Natural killer cell (primary cell): ENCODE measurements around the gene FZR1. TPM values are rescaled to one million over a fixed set of nuclear protein-coding genes. Genes with fewer than 3 reads are reported as not detected.
A peak's percentile ranks its signal among the peaks of the same experiment; 100 is the strongest.
"Not testable (repeated sequence)": the region's sequence is repeated elsewhere in the genome, so short reads cannot be mapped to it uniquely, and the experiment has no call there.

ENCODE experiments used
- ATAC-seq, 3 donors: fragments of 150-1000 bp in 2 of 3; fragments of 200-7000 bp in 1 of 3; cut with Tn5 transposase; 1 replicate in 1 of 3; 2 replicates in 2 of 3; pipeline ENCODE4 v1.10.0; 2021; ENCODE audit warnings: mild to moderate bottlenecking in 2 of 3, moderate library complexity in 2 of 3
- DNase-seq, 2 donors: peaks; one replicate each; pipeline versions ENCODE4 v3.0.0 to v3.0.0-alpha.2; 2013 to 2021; ENCODE audit warnings: mixed read lengths in 1 of 2
- H3K27ac ChIP-seq: one replicate; pipeline ENCODE4 v1.5.1; 2013; ENCODE audit warnings: mild to moderate bottlenecking, low read length
- H3K27me3 ChIP-seq: one replicate; pipeline ENCODE4 v1.6.1; 2013; ENCODE audit warnings: low read length; ENCODE audit not compliant: control insufficient read depth, insufficient read depth
- H3K36me3 ChIP-seq: one replicate; pipeline ENCODE4 v1.6.1; 2013; ENCODE audit warnings: low read length; ENCODE audit not compliant: control insufficient read depth, insufficient read depth
- H3K4me1 ChIP-seq: one replicate; pipeline ENCODE4 v1.6.1; 2013; ENCODE audit warnings: low read length; ENCODE audit not compliant: control insufficient read depth, insufficient read depth
- H3K4me3 ChIP-seq: one replicate; pipeline ENCODE4 v1.5.1; 2013; ENCODE audit warnings: low read length
- H3K9me3 ChIP-seq: one replicate; pipeline ENCODE4 v1.6.1; 2013; ENCODE audit warnings: low read length; ENCODE audit not compliant: control insufficient read depth, insufficient read depth
- H3K27ac Mint-ChIP-seq, 2 donors: one replicate each; pipeline ENCODE4 v1.8.0; 2022; ENCODE audit warnings: mild to moderate bottlenecking in 2 of 2, mixed read lengths in 2 of 2, moderate library complexity in 1 of 2
- H3K27me3 Mint-ChIP-seq, 2 donors: one replicate each; pipeline ENCODE4 v1.8.0; 2022; ENCODE audit warnings: low read depth in 2 of 2, mixed read lengths in 2 of 2
- H3K36me3 Mint-ChIP-seq: one replicate; pipeline ENCODE4 v1.8.0; 2022; ENCODE audit warnings: mixed read lengths
- H3K4me1 Mint-ChIP-seq, 2 donors: one replicate each; pipeline ENCODE4 v1.8.0; 2022; ENCODE audit warnings: mixed read lengths in 2 of 2
- H3K4me3 Mint-ChIP-seq: one replicate; pipeline ENCODE4 v1.8.0; 2022; ENCODE audit warnings: mild to moderate bottlenecking, moderate library complexity, mixed read lengths
- H3K9me3 Mint-ChIP-seq, 2 donors: one replicate each; pipeline ENCODE4 v1.8.0; 2022; ENCODE audit warnings: mixed read lengths in 2 of 2
- CTCF ChIP-seq: fragments of 200-600 bp; IDR thresholded peaks from one replicate; pipeline ENCODE4 v1.8.0; 2022; ENCODE audit warnings: antibody characterized with exemption
- WGBS: methylation state at CpG from one replicate; pipeline ENCODE4 v1.1.7; 2013; ENCODE audit warnings: missing lambda C conversion rate; ENCODE audit not compliant: insufficient coverage; 5-methylcytosine and 5-hydroxymethylcytosine counted together
- intact Hi-C: fragments of 100-400 bp; cut with micrococcal nuclease; formaldehyde crosslinking; loops from one replicate; pipeline ENCODE4 v1.14.2; 2022
- total RNA-seq, 4 donors: library from RNA; stranded (reverse); fragments of 120-200 nt in 1 of 4; gene quantifications; one replicate each; pipeline versions ENCODE4 v1.2.3 to v1.2.4, GENCODE V29; 2013 to 2022

Gene FZR1
- total RNA-seq, 3 donors from 2014 or later (not counting 1 experiment from before 2014, with no cell fraction given), result 89.1 to 98.3 (median 91.4) TPM

GRCh38 chr19:3504735-3505134 lies 1.4 kb upstream of the FZR1 start:
- H3K4me1 Mint-ChIP-seq, result peaks cover 48 to 49% of the 10 kb centered on the region in 2 donors
- H3K4me1 ChIP-seq, result peaks cover 53% of the 10 kb centered on the region
- intact Hi-C loops, result no loop called here
- H3K36me3 Mint-ChIP-seq, result no peaks in the 10 kb centered on the region
- H3K27ac Mint-ChIP-seq, result peak overlapping the region; percentile 97 to 98
- DNase-seq (no peak), ATAC-seq (no peak)
- 95% methylated on average over 5 of the region's 5 CpGs for WGBS
- no peaks in the 10 kb centered on the region for H3K27me3 ChIP-seq
- H3K4me3 ChIP-seq, result no peak overlapping the region
- H3K9me3 ChIP-seq, result no peaks in the 10 kb centered on the region
- H3K27ac ChIP-seq, result no peak overlapping the region
- TF ChIP-seq CTCF, result no peak
- no peaks in the 10 kb centered on the region for H3K27me3 Mint-ChIP-seq
- H3K4me3 Mint-ChIP-seq, result no peak overlapping the region
- no peaks in the 10 kb centered on the region for H3K36me3 ChIP-seq
- no peaks in the 10 kb centered on the region for H3K9me3 Mint-ChIP-seq

GRCh38 chr19:3506384-3507340 lies 551 bp downstream of the FZR1 start:
- DNase-seq (peak; percentile 45 to 62), ATAC-seq (peak in 2 of 3 donors; percentile 14 to 17)
- intact Hi-C loops, result loop anchor here (2.0 kb wide), 1 partner anchor 66 kb away; the partner anchor contains the start of gene HMG20B
- Mint-ChIP-seq H3K4me1 (peaks cover 39 to 49% of the 10 kb centered on the region in 2 donors), H3K36me3 (no peaks in the 10 kb centered on the region), H3K27ac (peak overlapping the region; percentile 97 to 98), H3K4me3 (peak overlapping the region; percentile 94), H3K27me3 (no peaks in the 10 kb centered on the region), H3K9me3 (no peaks in the 10 kb centered on the region)
- Histone ChIP-seq H3K27me3 (no peaks in the 10 kb centered on the region), H3K27ac (peak overlapping the region; percentile 71), H3K36me3 (peaks cover 8% of the 10 kb centered on the region), H3K4me1 (peaks cover 51% of the 10 kb centered on the region), H3K9me3 (no peaks in the 10 kb centered on the region), H3K4me3 (peak overlapping the region; percentile 84)
- TF ChIP-seq CTCF, result no peak
- under 1% methylated on average over 69 of the region's 69 CpGs for WGBS

DNA sequence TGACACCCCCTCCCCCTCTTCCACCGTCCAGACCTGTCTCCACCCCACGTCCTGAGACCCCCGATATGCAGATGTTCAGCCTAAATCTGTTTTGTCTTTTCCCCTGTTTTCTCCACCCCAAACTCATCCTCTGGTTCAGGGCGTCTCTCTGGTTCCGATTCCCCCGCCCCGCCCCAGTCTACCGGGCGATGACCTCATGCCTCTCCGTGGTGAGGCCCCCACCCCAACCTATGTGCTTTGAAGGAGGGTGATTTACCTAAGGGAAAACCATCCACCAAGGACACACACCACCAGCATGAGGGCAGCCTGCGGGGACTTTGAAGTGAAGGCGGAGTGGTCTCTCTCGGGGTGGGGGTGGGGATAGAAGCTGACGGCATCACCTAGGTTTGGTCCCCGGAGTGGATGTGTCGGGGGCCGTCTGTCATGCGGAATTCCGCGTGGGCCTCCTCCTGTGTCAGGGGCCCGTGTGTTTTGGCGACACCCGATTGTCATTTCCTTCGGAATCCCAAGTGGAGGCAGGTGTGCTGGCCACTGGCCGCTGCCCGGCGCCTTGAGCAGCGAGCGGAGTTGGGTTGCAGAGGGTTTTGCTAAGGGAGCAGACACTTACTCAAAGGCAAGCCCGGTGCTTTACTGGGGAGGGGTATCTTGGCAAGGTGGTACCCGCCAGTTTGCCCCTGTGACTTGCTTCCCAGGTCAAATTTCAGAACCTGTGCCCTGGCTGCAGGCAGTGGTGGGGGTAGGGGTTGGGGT lies 1.4 kb downstream of the FZR1 start:
- peaks cover 11% of the 10 kb centered on the region for H3K36me3 ChIP-seq
- DNase-seq, result peak in 1 of 2 donors; percentile 61
- TF ChIP-seq CTCF, result no peak
- H3K4me3 Mint-ChIP-seq, result peak overlapping the region; percentile 94
- intact Hi-C loops, result loop anchor here (2.0 kb wide), 1 partner anchor 65 kb away; the partner anchor contains the start of gene HMG20B
- H3K4me1 ChIP-seq, result peaks cover 56% of the 10 kb centered on the region
- no peak overlapping the region for H3K27ac ChIP-seq
- no peak for ATAC-seq
- peaks cover 39 to 54% of the 10 kb centered on the region in 2 donors for H3K4me1 Mint-ChIP-seq
- H3K27me3 ChIP-seq, result no peaks in the 10 kb centered on the region
- H3K9me3 Mint-ChIP-seq, result no peaks in the 10 kb centered on the region
- H3K4me3 ChIP-seq, result peak overlapping the region; percentile 84
- H3K27me3 Mint-ChIP-seq, result no peaks in the 10 kb centered on the region
- WGBS, result 71% methylated on average over 28 of the region's 31 CpGs
- H3K36me3 Mint-ChIP-seq, result no peaks in the 10 kb centered on the region
- no peaks in the 10 kb centered on the region for H3K9me3 ChIP-seq
- H3K27ac Mint-ChIP-seq, result peak overlapping the region; percentile 84 to 98

DNA sequence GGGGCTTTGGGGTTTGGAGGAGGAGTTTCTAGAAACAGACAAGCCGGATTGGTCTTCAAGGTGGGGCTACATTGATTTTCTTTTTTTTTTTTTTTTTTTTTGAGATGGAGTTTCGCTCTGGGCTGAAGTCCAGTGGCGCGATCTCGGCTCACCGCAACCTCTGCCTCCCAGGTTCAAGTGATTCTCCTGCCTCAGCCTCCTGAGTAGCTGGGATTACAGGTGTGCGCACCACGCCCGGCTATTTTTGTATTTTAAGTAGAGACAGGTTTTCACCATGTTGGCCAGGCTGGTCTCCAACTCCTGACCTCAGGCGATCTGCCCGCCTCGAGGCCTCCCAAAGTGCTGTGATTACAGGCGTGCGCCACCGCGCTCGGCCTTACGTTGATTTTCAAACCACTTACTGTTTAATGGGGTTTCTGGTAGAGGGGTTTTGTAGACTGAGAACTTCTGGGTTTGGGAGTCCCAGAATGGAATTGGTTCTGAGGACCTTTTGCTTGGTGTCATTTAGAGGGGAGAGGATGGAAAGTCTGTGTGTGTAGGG lies 2.1 kb downstream of the FZR1 start:
- H3K27me3 ChIP-seq, H3K4me3 ChIP-seq, DNase-seq, H3K9me3 Mint-ChIP-seq, H3K36me3 Mint-ChIP-seq, H3K27me3 Mint-ChIP-seq, H3K9me3 ChIP-seq, ATAC-seq, intact Hi-C loops: not testable (repeated sequence)
- H3K4me1 Mint-ChIP-seq, result peaks cover 39 to 54% of the 10 kb centered on the region in 2 donors
- H3K36me3 ChIP-seq, result peaks cover 11% of the 10 kb centered on the region
- WGBS, result 98% methylated on average over 18 of the region's 18 CpGs
- peak overlapping the region; percentile 62 for H3K4me3 Mint-ChIP-seq
- peaks cover 56% of the 10 kb centered on the region for H3K4me1 ChIP-seq
- H3K27ac Mint-ChIP-seq, result peak overlapping the region; percentile 83 to 87
- peak overlapping the region; percentile 11 for H3K27ac ChIP-seq
